Retinal pigment epithelial cell (primary cell): Measurements from ENCODE around the gene ASAP2.

Source experiments
- DNase-seq: peaks from one replicate; pipeline ENCODE4 v3.0.0-alpha.2; 2010; ENCODE audit warnings: low read depth
- H3K4me3 ChIP-seq: 2 replicates; pipeline ENCODE4 v1.5.1; 2011; ENCODE audit warnings: mild to moderate bottlenecking, low read length, control low read depth, moderate library complexity
- TF ChIP-seq, protein P1 (sequence below): conservative IDR thresholded peaks from 2 replicates; pipeline ENCODE4 v1.5.1; 2011; ENCODE audit warnings: low read depth, low read length, control low read depth, inconsistent platforms

The ASAP2 gene

DNA sequence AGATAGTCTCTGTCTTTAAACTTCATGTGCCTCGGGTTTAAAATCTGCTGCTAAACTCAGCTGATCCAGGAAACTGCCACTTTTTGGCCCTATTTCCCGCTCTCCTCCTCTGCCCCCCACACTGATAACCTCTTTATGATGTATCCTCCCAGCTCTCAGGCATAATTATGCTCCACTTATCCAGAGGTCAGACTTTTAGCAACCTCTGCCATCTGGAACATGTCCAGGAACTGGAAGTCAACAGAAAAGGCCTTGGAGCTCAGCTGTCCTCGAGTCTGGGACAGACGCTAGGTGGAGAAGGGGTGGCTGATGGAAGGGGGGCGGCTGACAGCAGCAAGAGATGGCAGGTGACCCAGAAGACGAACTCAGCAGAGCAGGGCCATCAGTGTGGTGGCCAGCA lies 41.2 kb downstream of the ASAP2 start:
- no peak for DNase-seq
- H3K4me3 ChIP-seq: no peak overlapping the region
- TF ChIP-seq, protein P1, sequence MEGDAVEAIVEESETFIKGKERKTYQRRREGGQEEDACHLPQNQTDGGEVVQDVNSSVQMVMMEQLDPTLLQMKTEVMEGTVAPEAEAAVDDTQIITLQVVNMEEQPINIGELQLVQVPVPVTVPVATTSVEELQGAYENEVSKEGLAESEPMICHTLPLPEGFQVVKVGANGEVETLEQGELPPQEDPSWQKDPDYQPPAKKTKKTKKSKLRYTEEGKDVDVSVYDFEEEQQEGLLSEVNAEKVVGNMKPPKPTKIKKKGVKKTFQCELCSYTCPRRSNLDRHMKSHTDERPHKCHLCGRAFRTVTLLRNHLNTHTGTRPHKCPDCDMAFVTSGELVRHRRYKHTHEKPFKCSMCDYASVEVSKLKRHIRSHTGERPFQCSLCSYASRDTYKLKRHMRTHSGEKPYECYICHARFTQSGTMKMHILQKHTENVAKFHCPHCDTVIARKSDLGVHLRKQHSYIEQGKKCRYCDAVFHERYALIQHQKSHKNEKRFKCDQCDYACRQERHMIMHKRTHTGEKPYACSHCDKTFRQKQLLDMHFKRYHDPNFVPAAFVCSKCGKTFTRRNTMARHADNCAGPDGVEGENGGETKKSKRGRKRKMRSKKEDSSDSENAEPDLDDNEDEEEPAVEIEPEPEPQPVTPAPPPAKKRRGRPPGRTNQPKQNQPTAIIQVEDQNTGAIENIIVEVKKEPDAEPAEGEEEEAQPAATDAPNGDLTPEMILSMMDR: no peak

DNA sequence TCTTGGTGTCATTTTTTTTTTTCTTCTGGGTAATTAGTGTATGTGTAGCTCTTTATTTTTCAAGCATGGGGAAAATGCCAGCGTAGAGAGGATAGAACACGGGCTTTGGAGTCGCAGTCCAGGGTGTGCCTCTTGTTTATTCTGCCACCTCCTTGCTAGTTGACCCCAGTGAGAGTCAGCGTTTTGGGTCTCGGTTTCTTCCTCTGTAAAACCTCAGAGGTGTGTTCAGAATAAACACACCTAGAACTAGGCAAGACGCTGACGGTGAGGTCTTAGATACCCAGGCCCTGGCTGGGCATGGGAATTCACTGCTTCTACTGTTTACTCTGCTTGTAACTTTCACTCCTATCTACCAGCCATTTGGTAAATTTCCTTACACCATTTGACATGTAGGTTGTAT lies 41.8 kb downstream of the ASAP2 start:
- TF ChIP-seq, protein P1: no peak
- no peak for DNase-seq
- no peak overlapping the region for H3K4me3 ChIP-seq

DNA sequence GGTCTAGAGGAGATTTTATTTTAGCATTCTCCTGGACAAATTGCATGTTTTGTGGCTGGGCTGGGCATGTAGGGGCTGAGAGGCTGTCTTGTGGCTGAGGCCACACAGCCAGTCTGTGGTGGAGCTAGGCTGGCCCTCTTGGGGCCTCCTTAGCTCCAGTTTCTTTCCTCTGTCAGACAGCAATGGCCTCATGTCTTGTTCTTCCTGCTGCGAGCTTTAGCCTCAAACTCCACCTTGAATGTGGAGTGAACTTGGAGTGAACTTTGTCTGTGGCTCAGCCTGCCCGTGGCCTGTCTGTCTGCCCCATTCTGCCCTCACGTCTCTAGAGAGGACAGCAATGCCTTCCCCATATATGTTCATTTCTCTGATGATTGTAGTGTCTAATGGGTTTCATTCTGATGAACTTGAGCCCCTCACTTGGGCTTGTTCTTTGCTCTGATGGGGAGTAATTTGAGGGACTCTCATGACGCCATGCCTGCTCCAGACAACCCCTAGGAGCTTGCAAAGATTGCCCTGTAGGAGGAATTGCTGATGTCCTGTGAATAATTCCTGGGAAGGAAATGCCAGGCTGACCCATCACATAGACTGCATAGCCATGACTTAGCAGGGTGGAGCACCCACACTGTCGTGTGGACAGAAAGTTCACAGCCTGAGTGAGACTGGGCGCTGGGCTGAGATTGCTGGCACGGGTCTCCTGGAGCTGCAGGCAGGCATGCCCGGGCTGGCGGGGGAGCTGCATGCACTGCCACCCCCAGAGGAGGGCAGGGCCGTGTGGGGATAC lies 42.6 kb downstream of the ASAP2 start:
- H3K4me3 ChIP-seq: no peak overlapping the region
- no peak for DNase-seq

DNA sequence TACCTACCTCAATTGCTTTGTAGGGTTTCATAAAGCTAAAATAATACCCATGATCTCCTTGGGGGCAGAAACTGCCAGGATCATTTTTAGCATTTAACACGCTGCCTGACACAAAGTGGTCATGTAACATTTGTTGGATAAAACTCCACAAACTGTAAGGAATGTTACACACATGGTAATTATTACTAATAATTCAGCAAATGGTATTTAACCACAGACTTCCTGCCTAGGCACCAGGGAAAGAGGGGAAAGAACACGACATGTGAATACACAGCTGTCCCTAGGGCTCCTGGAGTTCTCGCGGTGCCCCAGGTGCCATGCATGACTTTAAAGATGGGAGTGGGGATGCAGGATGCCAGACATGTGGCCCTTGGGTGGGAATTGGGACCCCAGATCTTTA lies 43.5 kb downstream of the ASAP2 start:
- no peak for DNase-seq
- TF ChIP-seq, protein P1: no peak
- H3K4me3 ChIP-seq: no peak overlapping the region

More for the DNA sequence above, 42.6 kb downstream of the ASAP2 start:
- TF ChIP-seq, protein P1: no peak

DNA sequence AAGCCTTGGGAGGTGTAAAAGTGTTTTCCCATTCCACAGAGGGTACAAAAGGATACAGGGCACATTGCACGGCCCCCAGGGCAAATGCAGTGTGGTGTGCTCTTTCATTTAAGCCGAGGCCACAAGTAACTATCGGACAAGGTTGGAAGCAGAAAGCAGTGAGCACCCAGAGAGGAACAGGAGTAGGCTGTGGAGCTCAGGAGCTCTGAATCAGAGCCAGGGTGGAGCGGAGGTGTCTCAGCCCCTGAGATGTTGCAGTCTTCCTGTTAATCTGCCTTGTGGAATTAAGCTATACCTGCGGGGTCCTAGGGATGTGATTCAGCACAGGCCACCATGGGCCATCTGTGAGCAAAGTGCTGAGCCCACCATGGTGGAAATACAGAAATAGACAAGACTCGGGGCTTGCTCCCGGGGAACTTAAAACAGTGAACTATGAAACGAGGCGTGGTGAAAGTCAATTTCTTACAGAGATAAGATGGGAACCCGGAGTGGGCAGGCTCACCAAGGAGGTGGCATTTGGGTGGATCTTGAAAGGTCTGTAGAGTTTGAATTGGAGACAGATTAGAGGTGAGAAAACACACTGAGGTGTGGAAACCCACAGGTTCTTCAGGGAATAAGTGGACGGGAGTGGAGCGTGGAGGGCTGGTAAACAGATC lies 44.0 kb downstream of the ASAP2 start:
- TF ChIP-seq, protein P1: no peak
- DNase-seq: no peak
- H3K4me3 ChIP-seq: no peak overlapping the region

DNA sequence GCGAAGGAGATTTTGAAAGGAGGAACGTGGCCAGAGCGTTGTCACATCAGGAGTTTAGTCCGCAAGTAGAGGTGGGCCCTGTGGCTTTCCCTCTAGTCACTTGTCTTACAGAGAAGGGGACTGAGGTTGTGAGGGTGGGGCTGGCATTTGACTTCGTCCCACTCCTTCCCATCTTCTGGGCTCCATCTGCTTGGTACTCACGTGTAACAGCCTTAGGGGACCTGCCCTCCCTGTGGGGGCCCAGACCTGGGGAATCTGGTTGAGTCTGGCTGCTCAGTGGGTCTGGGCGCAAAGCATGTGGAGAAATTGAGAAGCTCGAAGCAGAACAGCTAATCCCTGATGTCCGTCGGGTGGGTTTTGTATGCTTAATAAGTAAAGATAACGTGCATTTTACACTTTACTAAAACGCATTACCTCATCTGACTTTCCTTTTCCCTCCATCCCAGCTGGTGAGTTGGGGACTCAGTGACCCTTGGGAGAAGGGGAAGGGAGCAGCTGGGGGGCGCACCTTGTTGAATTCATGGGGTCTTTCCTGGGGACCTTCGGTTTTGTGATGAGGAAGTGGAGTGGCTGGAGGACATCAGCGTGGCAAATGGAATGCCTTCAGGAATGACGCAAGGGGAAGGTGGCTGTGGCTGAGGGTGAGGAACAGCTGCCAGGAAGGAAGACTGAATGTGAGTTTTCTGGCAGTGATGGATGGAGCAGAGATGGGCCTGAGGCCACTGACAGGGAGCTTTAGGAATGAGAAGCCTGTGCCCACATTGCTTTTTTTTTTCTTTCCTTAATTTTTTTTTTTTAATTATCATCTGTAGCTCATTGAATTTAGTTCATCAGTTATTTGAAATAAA lies 44.8 kb downstream of the ASAP2 start:
- no peak for DNase-seq
- no peak overlapping the region for H3K4me3 ChIP-seq
- TF ChIP-seq, protein P1: no peak
